ENCODE measurements around the gene MDP1.

MDP1 gene

DNA sequence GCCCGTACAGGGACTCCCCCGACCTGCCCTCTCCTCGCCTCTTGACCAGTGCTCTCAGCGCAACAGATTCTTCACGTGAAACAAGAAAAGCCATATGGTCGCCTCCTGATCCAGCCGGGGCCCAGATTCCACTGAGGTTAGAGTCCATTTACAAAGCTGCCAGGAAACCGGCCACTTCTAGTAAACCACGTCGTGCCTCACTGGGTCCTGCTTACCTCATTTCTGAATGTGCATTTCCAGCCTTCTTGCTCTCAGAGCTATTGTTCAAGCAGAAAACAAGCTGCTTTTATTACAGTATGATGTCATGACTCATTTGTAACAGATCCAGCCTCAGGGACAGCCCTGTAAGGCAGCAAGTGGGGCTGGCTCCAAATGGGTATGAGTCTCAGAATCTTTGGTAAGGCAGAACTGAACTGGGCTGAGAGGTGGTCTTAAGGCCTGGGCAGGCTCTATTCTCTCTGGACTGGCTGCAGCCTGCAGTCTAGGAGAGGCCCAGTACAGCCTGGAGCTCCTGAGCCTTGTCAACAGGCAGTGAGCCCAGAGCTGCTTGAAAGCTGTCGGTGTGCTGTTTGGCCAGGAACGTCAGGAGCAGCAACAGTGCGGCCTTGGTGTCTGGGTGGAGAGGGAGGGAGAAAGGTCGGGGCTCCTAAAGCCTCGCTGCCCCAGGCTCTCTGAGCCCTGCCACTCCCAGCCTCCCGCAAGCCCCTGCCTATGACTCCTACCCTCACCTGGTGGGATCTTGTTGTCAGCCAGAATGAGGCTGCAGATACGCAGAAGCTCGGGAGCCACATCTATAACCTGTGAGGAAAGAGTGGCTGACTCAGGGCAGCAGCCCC lies 35.7 kb downstream of the MDP1 start:
- DNase-seq (ENCODE audit: low spot score) = no peak

- DNase-seq (ENCODE audit: low spot score) = no peak
Observed at GRCh38 chr14:24179294-24179960, 36.4 kb downstream of the MDP1 start.

GRCh38 chr14:24178399-24179178 lies 37.3 kb downstream of the MDP1 start:
- no peak for DNase-seq (ENCODE audit: low spot score)

DNA sequence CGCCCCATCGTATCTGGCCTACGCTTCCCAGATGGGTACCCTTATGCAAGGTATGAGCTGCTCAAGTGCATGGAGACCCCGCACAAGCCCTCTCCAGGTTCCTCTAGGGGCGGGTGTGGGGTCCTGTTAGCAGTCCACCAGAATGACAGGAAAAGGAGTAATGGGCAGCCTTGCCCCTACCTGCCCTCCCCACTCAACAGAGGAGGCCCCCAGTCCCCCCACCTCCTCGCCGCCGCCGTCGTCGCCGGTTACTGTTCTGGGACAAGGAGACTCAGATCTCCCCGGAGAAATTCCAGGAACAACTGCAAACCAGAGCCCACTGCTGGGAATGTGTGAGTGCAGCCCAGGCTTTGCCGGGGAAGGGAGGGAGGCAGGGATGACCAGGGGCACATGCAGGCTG lies 38.0 kb downstream of the MDP1 start:
- DNase-seq (ENCODE audit: low spot score) = no peak

DNA sequence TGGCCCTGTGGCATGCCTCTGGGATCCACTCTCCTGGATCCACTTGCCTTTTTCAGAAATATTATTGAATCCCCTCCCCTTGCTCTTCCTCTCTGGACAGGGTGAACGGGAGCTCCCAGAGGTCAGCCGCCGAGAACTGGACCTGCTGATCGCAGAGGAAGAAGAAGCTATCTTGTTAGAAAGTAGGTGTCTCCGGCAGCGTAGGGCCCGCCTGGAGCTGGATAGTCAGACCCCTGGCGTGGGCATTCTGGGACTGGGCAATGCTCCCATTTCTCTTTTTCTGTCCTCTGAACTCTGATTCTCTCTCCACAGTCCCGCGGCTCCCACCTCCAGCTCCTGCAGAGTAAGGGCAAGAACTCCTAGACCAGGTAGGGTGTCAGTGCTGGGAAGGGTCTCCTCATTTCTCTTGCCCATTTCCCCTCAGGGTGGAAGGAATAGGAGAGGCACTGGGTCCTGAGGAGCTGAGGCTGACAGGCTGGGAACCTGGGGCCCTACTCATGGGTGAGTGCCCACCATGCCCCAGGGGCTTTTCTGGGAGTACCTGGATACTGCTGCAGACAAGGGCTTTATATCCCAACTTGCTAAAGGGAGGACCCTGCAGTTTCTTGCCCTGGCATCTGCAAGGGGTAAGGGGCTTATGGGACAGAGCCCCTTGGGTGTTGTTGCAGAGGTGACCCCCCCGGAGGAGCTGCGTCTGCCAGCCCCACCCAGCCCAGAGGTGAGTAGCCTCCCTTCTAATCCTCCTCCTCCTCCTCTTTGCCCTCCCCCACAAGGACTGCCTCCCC lies 38.6 kb downstream of the MDP1 start:
- no peak for DNase-seq (ENCODE audit: low spot score)

DNA sequence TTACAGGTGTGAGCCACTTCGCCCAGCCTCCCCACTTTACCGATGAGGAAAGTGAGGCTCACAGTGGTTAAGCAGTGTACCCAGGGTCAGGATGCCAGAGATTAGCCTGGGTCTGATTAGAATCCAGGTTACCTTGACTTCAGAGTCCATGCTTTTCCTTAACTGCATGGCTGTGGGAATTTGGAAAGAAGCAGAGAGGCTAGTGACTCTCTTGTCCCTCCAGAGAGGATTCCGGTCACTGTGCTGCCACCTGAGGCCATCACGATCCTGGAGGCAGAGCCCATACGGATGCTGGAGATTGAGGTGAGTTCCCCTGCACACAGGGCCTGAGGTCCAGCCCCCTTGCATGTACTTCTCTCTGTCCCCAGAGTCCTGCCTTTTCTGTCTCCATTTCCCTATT lies 39.3 kb downstream of the MDP1 start:
- no peak for DNase-seq (ENCODE audit: low spot score)

- DNase-seq (ENCODE audit: low spot score) = no peak
Observed at GRCh38 chr14:24172871-24173281, 43.0 kb downstream of the MDP1 start.

DNA sequence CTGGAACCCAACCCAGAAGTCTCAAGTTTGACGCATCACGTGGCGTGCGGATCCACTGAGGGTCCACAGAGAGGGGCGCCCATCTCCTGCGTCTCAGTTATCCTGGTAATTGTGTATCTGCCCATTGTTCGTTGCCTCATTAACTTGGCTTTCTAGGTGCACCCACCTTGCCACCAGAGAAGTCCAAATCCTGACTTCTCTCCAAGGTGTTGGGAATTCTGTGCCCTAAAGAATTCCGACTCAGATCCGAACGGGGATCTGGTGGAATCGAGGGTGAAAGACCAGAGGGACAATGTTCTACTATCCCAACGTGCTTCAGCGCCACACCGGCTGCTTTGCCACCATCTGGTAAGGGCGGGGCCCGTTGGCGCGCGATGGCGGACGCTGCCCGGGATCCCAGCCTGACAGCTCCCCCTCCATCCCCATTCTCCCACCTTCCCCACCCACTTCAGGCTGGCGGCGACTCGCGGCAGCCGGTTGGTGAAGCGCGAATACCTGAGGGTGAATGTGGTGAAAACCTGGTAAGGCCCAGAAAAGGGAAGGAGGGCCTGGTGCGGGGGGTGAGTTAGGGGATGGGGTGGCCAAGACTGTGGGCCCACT lies 43.5 kb downstream of the MDP1 start:
- no peak for DNase-seq (ENCODE audit: low spot score)

GRCh38 chr14:24171422-24172260 lies 44.2 kb downstream of the MDP1 start, which contains the start of gene REC8:
Gene REC8, plus strand, starts transcription at chr14:24172080. Its CDS starts 473 bp downstream, at chr14:24172553.
- no peak for DNase-seq (ENCODE audit: low spot score)

- DNase-seq (ENCODE audit: low spot score) = no peak
Observed at GRCh38 chr14:24167469-24168114, 48.3 kb downstream of the MDP1 start.

- no peak for DNase-seq (ENCODE audit: low spot score)
Observed at GRCh38 chr14:24165785-24166184, 50.1 kb downstream of the MDP1 start.

GRCh38 chr14:24164518-24164991 lies 51.3 kb downstream of the MDP1 start:
- DNase-seq (ENCODE audit: low spot score) = no peak
